HG02759 (cell line): Measurements from ENCODE around the gene C11orf91.
"Not testable (repeated sequence)": the region's sequence is repeated elsewhere in the genome, so short reads cannot be mapped to it uniquely, and the experiment has no call there.

Source experiments
- ATAC-seq: cut with Tn5 transposase; IDR thresholded peaks from one replicate; pipeline ENCODE4 v1.9.1; 2021; ENCODE audit warnings: mild to moderate bottlenecking, moderate library complexity; ENCODE audit not compliant: unreplicated experiment

C11orf91 gene

DNA sequence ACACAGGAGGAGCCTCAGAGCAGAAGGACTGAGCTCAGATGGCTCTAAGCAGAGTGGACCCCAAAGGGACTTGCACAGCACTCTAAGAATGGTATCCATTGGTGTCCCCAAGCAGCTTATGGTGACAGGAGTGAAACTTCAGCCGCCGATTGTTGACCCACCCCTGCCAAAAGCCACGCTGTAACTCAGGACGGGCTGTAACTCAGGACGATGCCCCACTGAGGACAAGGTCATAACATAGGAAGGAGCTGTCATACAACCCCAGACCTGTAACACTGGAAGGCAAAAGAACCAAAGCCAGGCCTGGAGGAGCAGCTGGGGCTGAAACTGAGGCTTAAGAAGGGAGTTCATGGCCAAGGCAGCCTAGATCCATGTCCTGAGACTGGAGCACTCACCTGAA, 21.4 kb upstream of the C11orf91 start:
- ATAC-seq: no peak

DNA sequence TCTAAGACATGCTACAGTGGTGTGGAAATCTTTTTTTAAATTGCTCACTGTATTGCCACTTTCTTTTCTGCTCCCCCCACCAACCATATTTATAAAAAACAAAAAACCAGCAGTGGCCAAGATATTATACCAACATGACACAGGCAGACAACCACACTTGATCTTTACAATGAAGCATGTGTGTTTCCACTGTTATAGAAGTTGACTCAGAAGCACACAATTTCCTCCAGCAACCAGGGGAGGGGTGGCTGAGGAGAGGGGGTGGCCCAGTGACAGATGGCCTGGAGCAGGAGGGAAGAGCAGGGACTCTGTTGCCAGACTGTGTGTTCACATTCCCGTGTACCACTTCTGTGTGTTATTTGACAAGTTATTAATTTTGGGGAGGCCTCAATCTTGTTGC, 20.8 kb upstream of the C11orf91 start:
- ATAC-seq: no peak

DNA sequence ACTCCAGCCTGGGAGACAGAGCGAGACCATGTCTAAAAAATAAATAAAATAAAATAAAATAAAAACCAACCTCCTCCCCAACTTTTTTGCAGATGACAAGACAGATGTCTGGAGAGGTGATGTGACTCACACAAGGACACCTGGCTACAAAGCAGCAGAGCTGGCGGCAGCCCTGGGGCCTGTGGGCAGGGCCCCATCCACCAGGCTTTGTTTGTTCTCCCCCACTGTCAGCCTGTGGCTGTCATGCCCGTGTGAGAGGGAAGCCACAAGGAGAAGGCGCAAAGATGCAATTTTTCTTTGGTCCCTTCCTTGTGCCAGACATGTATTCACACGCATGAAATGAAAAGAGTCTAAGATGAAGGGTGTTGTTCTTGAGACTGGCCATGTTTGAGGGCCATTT, 19.0 kb upstream of the C11orf91 start:
- no peak for ATAC-seq

DNA sequence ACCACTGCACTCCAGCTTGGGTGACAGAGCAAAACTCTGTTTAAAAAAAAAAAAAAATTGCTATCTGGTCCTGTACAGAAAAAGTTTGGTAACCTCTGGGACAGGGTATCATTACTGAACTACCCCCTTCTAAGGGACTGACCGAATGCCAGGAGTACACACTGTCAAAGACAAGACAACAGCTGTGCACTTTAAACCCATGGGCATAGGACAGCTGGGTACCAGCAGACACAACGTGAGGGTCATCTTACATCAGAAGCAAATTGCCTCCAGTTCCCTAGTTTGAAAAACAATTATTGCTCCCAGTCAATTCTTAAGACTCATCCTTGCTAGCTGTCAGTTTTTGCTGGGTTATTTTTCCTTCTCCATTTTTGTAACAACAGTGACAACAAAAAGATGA, 17.8 kb upstream of the C11orf91 start:
- no peak for ATAC-seq

DNA sequence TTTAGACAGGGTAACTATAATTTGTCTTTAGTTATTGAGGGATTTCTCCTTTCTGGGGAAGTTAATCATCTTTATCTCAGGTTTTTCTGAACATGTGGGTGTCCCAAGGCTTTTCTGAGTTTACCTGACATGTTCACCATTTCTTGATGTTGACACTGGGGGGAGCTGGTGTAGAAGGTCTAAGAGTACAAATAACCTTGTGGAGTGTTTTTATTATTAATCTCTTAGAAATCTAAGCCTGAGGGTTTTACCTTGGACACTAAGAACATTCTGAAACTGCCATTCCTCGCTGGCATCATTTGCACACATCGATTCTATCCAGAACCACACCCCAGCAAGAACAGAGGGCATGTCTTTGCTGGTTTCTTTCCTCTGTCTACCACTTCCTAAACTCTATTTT, 15.6 kb upstream of the C11orf91 start:
- no peak for ATAC-seq

DNA sequence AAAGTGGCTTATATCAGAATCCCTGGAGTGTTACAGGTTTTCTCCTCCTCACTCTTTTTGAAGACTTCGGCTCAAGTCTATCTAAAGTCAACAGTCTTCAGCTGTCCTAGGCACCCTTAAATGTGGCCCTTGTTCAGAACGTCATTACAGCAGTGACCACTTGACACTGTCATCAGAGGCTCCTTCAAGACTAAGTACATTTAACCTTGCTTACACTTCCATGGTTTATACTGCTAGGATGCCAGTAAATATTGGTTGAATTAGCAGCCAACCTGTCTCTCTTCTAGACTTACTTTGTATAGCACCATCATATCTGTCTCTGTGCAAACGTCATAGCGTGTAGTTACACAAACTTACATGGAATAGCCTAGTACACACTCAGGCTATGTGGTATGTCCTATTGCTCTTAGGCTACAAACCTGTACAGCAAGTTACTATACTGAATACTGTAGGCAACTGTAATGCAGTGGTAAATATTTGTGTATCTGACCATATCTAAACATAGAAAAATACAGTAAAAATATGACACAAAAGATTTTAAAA, 13.3 kb upstream of the C11orf91 start:
- ATAC-seq: no peak

DNA sequence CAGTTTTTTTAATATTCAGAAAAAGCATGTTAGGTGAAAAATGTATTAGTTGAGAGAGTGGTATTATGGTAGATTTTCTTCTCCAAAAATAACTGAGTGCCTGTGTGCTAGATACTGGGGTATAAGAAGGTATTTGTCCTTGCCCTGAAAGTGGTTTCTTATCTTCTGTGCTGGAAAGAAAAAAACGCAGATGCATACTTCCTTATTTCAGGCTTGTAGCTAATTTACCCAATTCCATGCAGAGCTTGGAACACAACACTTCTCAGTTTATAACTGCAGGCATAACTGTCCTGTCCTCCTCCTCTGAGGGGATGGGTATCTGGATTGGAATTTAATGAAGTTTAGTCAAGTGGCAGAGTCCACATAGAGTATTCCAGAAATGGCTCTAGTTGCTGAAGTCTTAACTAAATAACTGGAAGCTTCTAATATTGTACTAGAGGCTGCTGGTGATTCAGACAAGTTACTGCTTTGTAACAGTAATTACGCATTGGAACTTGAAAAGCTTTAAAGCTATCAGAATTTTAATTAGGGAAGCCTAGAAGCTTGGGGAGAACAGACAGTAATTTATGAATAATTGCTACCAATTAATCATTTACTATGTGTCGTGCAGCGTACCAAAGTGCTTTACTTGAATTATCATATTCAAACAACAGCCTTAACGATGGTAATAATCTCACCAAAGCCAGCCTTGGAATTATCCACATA, 12.7 kb upstream of the C11orf91 start:
- no peak for ATAC-seq

DNA sequence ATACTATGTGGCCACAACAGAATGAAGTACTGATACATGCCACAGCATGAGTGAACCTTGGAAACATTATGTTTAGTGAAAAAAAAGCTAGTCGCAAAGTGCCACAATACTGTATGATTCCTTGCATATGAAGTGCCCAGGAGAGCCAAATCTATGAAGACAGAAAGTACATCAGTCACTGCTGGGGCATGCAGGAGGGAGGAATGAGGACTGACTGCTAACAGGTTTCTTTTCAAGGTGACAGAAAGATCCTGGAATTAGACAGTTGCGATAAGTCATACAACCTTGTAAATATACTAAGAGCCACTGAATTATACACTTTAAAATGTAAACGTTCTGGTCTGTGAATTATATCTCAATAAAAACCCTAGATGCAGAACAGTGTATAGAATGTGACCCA, 11.8 kb upstream of the C11orf91 start:
- no peak for ATAC-seq

DNA sequence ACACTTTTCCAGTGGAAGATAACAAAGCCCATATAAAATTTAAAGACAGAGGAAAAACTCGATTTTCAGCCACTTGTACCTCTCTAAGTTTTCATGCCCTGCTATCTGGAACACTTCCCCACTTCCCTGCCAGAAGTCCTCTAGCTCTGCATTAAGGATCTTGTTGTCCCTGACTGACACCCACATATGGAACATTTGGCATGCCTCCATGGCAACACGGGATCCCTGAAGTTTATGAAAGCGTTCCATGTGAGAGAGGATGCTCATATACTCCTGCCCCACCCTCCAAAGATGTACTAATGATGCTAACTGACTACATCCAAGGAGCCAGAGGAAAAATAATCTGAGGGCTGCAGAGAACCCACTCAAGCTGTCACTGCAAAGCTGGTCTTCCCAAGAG, 8.8 kb upstream of the C11orf91 start:
- no peak for ATAC-seq

DNA sequence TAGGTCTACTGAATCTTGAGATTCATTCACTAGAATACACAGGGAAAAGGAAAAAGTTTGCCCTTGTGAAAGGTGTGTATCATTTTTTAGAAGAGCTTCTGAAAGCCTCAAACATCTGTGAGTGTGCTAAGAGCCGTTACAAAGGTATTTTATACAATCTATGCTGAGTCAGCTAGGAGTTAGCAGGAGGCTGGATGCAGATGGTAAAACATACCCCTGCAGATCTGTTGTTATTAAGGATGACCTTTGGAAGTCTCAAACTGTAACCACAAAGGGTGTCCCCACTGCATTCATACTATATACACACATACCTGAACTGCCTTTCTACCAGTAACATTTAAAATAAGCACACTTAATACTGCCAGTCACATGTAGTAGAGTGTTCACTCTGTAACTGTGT, 8.4 kb upstream of the C11orf91 start:
- no peak for ATAC-seq

DNA sequence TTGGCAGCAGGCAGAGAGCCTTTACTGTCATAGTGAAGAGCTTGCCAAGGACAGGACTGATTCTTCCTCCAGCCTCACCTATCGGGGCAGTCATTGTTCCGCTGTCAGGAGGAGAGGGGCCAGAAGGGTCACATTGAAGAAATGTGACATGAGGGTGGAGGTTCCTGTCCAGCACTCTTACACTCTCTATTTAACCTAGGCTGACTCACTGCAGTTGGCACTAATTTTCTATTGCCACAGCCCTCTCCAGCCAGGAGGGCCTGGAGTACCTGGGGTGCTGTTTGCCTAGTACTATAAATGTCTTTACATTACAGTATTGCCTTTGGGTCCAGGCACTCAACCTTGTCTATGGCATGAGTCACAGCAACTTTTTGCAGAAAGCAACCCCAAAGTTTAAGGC, 7.2 kb upstream of the C11orf91 start:
- ATAC-seq: not testable (repeated sequence)

DNA sequence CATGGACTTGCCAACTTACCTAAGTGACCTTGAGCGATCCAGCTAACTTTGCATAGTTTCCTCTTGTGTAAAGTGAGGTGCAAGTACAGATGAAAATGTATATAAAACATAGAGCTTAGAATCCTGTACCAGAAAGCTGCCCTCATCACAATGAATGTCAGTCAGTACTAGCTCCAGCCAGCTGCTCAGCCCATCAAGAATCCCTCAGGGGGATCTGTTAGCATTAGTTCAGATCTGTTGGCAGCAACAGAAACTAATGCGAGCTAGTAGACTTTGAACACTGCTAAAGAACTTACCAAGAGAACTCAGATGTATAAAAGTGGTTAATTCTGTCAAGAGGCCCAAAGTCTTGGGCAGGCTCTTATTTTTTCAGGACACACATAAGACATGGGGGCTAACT, 6.3 kb upstream of the C11orf91 start:
- no peak for ATAC-seq

DNA sequence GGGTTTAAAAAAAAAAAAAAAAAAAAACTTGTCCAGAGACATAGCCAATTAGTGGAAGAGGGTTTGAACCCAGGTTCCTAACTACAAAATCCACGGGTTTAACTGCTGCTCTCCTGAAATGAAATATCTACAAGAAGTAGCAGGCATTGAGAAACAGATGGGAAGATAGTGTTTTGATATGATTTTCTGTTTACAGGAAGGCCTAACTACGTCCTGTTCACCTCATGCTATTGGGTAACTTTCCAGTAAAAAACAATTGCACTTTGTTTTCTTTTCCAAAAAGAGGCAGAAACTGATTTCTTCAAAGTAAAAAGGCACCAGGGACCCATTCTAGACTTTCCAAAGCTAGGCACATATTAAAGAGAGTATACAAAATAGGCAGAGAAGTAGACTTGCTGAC, 5.9 kb upstream of the C11orf91 start:
- ATAC-seq: no peak

DNA sequence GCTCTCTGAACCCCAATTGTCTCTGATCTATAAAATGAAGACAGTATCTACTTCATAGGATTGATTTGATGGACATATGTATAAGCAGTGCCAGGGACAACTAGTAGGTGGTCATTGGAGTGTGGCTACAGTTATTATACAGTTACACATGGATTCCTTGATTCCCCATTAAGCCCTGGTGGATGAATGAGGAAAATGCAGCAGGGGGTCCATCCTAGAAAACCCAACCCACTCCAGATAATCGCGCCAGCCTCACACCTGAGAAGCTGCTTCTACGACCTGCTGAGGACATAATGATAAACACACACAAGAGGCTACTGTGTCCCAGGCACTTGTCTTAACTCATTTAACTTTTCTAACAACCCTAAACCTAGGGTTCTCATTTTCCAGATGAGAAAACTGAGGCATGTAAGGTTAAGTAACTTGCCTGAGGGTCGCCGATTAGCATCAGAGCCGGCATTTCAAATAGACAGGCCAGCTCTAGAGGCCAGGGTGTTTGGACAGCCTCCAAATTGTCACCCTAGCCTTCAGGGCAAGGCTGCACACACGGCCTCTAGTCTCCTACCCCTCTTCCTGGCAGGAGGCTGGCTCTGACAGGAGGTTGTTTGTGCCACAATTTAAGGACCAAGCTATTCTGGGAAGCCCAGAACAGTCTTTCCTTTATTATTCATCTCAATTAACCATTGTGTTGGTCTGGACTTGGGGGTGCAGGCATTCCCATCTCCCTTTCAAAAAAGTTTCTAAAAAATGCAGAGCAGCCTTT, 3.8 kb upstream of the C11orf91 start:
- no peak for ATAC-seq

DNA sequence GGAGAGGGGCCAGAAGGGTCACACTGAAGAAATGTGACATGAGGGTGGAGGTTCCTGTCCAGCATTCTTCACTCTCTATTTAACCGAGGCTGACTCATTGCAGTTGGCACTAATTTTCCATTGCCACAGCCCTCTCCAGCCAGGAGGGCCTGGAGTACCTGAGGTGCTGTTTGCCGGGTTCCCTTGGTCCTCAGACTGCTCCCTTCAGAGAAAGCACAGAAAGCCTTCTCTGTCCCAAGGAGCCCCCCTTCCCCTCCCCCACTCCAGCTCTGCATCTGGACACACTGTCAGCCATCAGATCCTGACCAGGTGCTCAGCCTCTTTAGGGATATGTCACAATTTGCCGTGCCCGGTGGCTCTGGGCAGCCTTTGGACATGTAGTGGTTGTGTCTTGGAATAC, 3.2 kb upstream of the C11orf91 start:
- no peak for ATAC-seq

DNA sequence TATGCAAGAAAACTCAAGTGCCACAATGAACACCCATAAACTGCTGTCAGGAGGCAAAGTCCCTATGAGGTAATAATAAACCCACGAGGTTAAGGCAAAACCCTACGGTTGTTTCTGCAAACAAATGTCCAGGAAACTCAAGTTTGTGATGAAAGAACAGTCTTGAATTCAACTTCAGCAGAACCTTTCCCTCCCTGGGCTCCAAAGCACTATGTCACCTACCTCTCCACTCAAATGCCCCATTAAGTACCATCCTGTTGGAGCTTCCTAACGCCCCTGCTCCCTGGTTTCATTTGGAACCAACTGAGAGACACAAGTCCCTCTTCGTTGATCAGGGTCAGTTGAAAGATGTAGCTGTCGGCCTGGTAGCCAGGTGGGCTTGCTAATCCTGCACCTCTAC, 2.6 kb upstream of the C11orf91 start:
- no peak for ATAC-seq

DNA sequence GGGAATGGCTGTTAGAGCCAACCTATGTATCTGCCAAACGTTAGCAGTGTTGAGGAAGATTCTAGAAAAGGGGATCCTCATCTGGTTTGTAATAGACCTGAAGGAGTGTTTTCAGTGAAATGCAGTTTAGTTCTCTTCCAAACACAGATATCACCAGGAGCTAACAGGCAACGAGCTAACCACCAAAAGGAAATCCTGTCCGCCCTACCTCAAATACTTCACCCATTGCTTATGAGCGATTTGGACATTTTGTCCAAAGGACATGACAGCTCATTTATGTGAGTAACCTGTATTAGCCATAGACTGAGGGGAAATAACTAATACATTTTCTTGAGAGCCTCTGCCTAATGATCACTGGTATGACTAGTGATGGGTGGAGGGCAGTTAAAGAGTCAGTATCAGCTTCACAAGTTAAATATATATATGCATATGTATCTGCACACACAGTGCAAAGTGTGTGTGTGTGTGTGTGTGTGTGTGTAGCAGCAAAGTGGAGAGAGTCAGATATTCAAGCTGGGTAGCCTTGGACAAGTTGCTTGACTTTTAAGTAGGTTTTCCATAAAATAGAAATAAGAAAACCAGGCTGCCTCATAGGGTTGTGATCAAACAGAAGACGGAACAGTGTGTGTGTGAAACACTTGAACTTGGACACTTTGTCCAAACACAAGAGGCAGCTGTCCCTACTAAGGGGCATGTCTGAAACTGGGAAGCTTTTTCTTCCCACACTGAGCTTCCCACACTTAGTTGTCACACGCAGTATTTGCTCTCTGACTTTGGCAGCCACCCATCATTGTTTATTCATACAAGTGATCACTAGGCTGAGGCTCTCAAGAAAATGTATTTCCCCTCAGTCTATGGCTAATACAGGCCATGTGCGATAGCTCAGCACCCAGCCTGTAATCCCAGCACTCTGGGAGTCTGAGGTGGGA, 940 bp upstream of the C11orf91 start:
- no peak for ATAC-seq

DNA sequence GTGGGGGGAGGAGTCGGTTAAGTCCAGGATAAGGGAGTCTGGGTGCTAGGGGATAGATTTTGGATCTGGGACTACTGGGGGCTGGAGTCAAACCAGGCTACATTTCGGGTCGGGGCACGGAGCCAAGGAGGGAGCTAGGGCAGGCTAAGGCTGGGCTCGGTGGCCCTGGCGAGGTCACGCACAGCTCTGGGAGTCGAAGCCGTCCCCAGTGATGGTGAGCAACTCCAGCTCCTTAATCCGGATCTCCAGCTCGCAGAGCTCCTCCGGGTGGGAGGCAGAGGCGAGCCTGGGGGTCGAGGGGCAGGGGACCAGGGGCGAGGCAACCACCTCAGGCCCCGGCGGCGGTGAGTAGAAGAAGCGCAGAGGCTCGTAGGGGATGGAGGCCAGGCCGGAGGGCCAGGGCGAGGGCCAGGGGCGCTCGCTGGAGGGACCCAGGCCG, 544 bp downstream of the C11orf91 start:
- ATAC-seq: no peak

DNA sequence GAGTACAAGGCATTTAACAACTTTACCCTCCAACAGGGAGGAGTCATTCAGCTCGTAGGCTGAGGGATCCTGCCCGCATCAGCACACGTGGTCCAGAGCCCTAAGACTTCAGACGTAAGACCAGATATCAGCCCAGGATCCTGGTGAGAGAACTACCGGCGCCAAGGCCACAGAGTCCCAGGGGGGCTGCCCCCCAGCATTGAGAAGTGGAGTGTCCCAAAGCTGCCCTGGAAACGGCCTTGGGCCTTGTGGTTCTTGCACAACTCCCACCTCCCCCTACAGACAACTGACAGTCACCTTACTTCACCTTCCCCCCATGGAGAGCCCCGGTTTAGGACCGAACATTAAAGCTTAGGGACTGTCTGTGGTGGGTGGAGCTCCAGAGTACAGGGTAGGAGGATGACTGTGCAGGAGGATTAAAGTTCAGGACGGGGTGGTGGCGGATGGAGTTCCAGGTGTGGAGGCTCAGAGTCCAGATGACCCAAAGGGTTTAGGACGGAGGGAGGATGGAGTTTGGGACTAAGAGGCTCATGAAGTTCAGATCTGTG, 1.0 kb downstream of the C11orf91 start:
- ATAC-seq: no peak

DNA sequence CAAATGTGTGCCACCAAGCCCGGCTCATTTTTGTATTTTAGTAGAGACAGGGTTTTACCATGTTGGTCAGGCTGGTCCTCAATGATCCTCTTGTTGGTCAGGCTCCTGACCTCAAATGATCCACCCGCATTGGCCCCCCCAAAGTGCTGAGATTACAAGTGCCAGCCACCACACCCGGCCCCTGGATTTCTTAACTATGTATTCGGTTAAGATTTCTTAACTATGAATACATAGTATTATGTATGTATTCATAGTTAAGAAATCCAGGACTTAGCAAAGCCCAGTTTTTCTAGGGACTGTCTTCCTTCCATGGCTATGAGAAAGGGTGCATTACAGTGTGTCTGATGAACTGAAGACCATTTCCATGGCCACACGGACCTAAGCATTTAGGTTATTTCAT, 1.7 kb downstream of the C11orf91 start:
- no peak for ATAC-seq

DNA sequence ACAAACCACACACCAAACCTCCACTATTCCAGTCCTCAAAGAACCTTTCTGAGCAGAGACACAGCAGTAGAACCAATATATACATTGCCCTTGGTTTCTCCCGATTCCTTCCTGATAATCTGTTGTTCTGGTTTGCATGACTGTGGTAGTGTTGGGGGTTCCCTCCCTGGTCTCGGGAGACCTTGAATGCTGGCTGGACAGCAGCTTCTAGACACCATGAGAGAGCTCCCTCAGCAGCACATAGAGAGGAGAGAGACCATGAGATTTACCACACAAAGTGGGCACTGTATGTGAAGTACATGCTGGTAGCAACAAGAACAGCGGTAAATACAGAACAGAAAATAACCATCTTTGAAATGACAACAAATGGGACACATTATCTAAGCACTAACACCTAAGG, 2.6 kb downstream of the C11orf91 start:
- ATAC-seq: no peak
